ENCODE results near the gene RHBDL1. TPM values are rescaled to one million over a fixed set of nuclear protein-coding genes. Genes with fewer than 3 reads are reported as not detected.

RHBDL1 gene
- total RNA-seq, 4 donors from 2014 or later: 0.38 to 1.1 (median 0.57) TPM; not detected in 1

- H3K36me3 ChIP-seq: peaks cover 7 to 59% (median 9%) of the 10 kb centered on the region in 3 donors
- TF ChIP-seq CTCF (IDR thresholded peaks at IDR 0.05) (no peak), POLR2A (IDR thresholded peaks at IDR 0.05) (no peak)
- no peaks in the 10 kb centered on the region for H3K27me3 ChIP-seq
- WGBS, 2 donors: 82 to 87% methylated on average over 5 to 26 of the region's 33 CpGs
- H3K4me3 ChIP-seq: no peak overlapping the region
- peaks cover 20 to 41% (median 29%) of the 10 kb centered on the region in 3 donors for H3K4me1 ChIP-seq
- H3K9me3 ChIP-seq: no peaks in the 10 kb centered on the region
- H3K27ac ChIP-seq: no peak overlapping the region
- intact Hi-C loops (cut with DNase I): no loop called here
- no peak for DNase-seq
These were observed 47.0 kb upstream of the RHBDL1 start for GRCh38 chr16:628321-629061.

GRCh38 chr16:629185-629832 is 46.2 kb upstream of the RHBDL1 start:
- 74 to 82% methylated on average over 10 to 11 of the region's 29 CpGs for WGBS, 2 donors
- intact Hi-C loops (cut with DNase I): no loop called here
- TF ChIP-seq CTCF (IDR thresholded peaks at IDR 0.05): no peak
- no peak for TF ChIP-seq POLR2A (IDR thresholded peaks at IDR 0.05)
- Histone ChIP-seq H3K36me3 (peaks cover 9 to 67% (median 15%) of the 10 kb centered on the region in 3 donors), H3K9me3 (no peaks in the 10 kb centered on the region), H3K27ac (no peak overlapping the region), H3K27me3 (no peaks in the 10 kb centered on the region), H3K4me1 (peaks cover 20 to 43% (median 29%) of the 10 kb centered on the region in 3 donors), H3K4me3 (no peak overlapping the region)
- DNase-seq: no peak

GRCh38 chr16:629833-630248 is 45.6 kb upstream of the RHBDL1 start:
- Histone ChIP-seq H3K36me3 (peaks cover 9 to 72% (median 15%) of the 10 kb centered on the region in 3 donors), H3K9me3 (no peaks in the 10 kb centered on the region), H3K4me1 (peaks cover 23 to 48% (median 29%) of the 10 kb centered on the region in 3 donors), H3K27ac (no peak overlapping the region), H3K27me3 (no peaks in the 10 kb centered on the region), H3K4me3 (no peak overlapping the region)
- WGBS, 2 donors: no CpG with 5 or more reads among the region's 11 CpGs
- no peak for DNase-seq
- intact Hi-C loops (cut with DNase I): no loop called here
- TF ChIP-seq POLR2A (IDR thresholded peaks at IDR 0.05) (no peak), CTCF (IDR thresholded peaks at IDR 0.05) (no peak)

- H3K27ac ChIP-seq: no peak overlapping the region
- no CpG with 5 or more reads among the region's 29 CpGs for WGBS, 2 donors
- H3K4me1 ChIP-seq: peaks cover 28 to 53% (median 34%) of the 10 kb centered on the region in 3 donors
- no peak overlapping the region for H3K4me3 ChIP-seq
- H3K36me3 ChIP-seq: peaks cover 9 to 70% (median 15%) of the 10 kb centered on the region in 3 donors
- intact Hi-C loops (cut with DNase I): no loop called here
- H3K9me3 ChIP-seq: no peaks in the 10 kb centered on the region
- no peaks in the 10 kb centered on the region for H3K27me3 ChIP-seq
- DNase-seq: no peak
- TF ChIP-seq POLR2A (IDR thresholded peaks at IDR 0.05) (no peak), CTCF (IDR thresholded peaks at IDR 0.05) (no peak)
These were observed 45.1 kb upstream of the RHBDL1 start for GRCh38 chr16:630249-630814.

Measured in esophagus squamous epithelium (tissue), 5 donors.